HEK293 (cell line): ENCODE measurements around the gene VCAM1.

Experiments used
- ZNF138 ChIP-seq: fragments of 450-650 bp; formaldehyde crosslinking; IDR thresholded peaks from 2 replicates; pipeline ENCODE4 v1.5.1; 2016; ENCODE audit warnings: missing biosample characterization, missing genetic modification characterization, borderline replicate concordance
- ZNF701 ChIP-seq: fragments of 450-650 bp; formaldehyde crosslinking; IDR thresholded peaks from 2 replicates; pipeline ENCODE4 v1.5.1; 2016; ENCODE audit warnings: missing biosample characterization, missing genetic modification characterization
- ZNF76 ChIP-seq: fragments of 450-650 bp; formaldehyde crosslinking; IDR thresholded peaks from 2 replicates; pipeline ENCODE4; 2016; ENCODE audit warnings: low read depth, missing biosample characterization, missing genetic modification characterization, borderline replicate concordance
- TF ChIP-seq, protein P1 (sequence below): fragments of 450-650 bp; formaldehyde crosslinking; IDR thresholded peaks from 2 replicates; pipeline ENCODE4 v1.5.1; 2016; ENCODE audit warnings: missing biosample characterization, missing genetic modification characterization
- TF ChIP-seq, protein P2 (sequence below): fragments of 450-650 bp; formaldehyde crosslinking; conservative IDR thresholded peaks from 2 replicates; pipeline ENCODE4 v1.5.1; 2016; ENCODE audit warnings: low read depth, missing biosample characterization, missing genetic modification characterization
- TF ChIP-seq, protein P3 (sequence below): fragments of 450-650 bp; formaldehyde crosslinking; IDR thresholded peaks from 2 replicates; pipeline ENCODE4 v1.5.1; 2016; ENCODE audit warnings: missing biosample characterization, missing genetic modification characterization

DNA sequence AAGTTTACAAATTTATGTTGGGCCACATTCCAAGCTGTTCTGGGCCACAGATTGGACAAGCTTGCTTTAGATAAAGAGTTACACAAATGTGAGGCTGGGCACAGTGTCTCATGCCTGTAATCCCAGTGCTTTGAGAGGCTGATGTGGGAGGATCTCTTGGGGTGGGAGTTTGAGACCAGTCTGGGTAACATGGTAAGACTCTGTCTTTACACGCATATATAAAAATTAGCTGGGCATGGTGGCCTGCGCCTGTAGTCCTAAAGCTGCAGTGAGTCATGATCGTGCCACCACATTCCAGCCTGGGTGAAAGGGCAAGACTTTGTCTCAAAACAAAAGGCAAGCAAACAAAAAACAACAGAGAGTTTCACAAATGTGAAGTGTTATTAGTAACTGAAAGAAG, 5.9 kb upstream of the VCAM1 start:
- TF ChIP-seq, protein P1, sequence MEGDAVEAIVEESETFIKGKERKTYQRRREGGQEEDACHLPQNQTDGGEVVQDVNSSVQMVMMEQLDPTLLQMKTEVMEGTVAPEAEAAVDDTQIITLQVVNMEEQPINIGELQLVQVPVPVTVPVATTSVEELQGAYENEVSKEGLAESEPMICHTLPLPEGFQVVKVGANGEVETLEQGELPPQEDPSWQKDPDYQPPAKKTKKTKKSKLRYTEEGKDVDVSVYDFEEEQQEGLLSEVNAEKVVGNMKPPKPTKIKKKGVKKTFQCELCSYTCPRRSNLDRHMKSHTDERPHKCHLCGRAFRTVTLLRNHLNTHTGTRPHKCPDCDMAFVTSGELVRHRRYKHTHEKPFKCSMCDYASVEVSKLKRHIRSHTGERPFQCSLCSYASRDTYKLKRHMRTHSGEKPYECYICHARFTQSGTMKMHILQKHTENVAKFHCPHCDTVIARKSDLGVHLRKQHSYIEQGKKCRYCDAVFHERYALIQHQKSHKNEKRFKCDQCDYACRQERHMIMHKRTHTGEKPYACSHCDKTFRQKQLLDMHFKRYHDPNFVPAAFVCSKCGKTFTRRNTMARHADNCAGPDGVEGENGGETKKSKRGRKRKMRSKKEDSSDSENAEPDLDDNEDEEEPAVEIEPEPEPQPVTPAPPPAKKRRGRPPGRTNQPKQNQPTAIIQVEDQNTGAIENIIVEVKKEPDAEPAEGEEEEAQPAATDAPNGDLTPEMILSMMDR (tag by site-specific recombination), result no peak
- no peak for TF ChIP-seq ZNF138 (tag by site-specific recombination)
- TF ChIP-seq, protein P2, sequence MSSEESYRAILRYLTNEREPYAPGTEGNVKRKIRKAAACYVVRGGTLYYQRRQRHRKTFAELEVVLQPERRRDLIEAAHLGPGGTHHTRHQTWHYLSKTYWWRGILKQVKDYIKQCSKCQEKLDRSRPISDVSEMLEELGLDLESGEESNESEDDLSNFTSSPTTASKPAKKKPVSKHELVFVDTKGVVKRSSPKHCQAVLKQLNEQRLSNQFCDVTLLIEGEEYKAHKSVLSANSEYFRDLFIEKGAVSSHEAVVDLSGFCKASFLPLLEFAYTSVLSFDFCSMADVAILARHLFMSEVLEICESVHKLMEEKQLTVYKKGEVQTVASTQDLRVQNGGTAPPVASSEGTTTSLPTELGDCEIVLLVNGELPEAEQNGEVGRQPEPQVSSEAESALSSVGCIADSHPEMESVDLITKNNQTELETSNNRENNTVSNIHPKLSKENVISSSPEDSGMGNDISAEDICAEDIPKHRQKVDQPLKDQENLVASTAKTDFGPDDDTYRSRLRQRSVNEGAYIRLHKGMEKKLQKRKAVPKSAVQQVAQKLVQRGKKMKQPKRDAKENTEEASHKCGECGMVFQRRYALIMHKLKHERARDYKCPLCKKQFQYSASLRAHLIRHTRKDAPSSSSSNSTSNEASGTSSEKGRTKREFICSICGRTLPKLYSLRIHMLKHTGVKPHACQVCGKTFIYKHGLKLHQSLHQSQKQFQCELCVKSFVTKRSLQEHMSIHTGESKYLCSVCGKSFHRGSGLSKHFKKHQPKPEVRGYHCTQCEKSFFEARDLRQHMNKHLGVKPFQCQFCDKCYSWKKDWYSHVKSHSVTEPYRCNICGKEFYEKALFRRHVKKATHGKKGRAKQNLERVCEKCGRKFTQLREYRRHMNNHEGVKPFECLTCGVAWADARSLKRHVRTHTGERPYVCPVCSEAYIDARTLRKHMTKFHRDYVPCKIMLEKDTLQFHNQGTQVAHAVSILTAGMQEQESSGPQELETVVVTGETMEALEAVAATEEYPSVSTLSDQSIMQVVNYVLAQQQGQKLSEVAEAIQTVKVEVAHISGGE (tag by site-specific recombination), result no peak
- TF ChIP-seq ZNF76 (tag by site-specific recombination), result no peak
- no peak for TF ChIP-seq ZNF701
- TF ChIP-seq, protein P3, sequence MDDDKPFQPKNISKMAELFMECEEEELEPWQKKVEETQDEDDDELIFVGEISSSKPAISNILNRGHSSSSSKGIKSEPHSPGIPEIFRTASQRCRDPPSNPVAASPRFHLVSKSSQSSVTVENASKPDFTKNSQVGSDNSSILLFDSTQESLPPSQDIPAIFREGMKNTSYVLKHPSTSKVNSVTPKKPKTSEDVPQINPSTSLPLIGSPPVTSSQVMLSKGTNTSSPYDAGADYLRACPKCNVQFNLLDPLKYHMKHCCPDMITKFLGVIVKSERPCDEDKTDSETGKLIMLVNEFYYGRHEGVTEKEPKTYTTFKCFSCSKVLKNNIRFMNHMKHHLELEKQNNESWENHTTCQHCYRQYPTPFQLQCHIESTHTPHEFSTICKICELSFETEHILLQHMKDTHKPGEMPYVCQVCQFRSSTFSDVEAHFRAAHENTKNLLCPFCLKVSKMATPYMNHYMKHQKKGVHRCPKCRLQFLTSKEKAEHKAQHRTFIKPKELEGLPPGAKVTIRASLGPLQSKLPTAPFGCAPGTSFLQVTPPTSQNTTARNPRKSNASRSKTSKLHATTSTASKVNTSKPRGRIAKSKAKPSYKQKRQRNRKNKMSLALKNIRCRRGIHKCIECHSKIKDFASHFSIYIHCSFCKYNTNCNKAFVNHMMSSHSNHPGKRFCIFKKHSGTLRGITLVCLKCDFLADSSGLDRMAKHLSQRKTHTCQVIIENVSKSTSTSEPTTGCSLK (tag by site-specific recombination), result no peak
